Keratinocyte (primary cell): ENCODE data around the gene ARHGAP20. TPM values are rescaled to one million over a fixed set of nuclear protein-coding genes. Genes with fewer than 3 reads are reported as not detected.

Experiments used
- DNase-seq: peaks from one replicate; pipeline ENCODE4 v3.0.0-alpha.2; 2011; ENCODE audit warnings: low read depth, missing footprints, low spot score
- FAIRE-seq: peaks from 2 replicates; lab custom pipeline; 2011; peaks lifted over from hg19 to GRCh38; lab: Jason Lieb, UNC
- H2AFZ ChIP-seq: 2 replicates; pipeline ENCODE4 v1.6.0; 2012; ENCODE audit warnings: low read length, control low read depth, inconsistent platforms; ENCODE audit not compliant: control insufficient read depth
- H3K27ac ChIP-seq: 2 replicates; pipeline ENCODE4 v1.5.1; 2011; ENCODE audit warnings: low read length; ENCODE audit not compliant: control insufficient read depth, insufficient read depth
- H3K27me3 ChIP-seq: 3 replicates; pipeline ENCODE4 v1.6.0; 2011; ENCODE audit warnings: low read length; ENCODE audit not compliant: control insufficient read depth, insufficient read depth; ENCODE audit errors: extremely low read depth
- H3K36me3 ChIP-seq, 2 experiments: 2 replicates in 1 of 2; 3 replicates in 1 of 2; pipeline ENCODE4 v1.5.1; 2011; ENCODE audit warnings: low read length in 2 of 2, mild to moderate bottlenecking in 1 of 2; ENCODE audit not compliant: control insufficient read depth in 2 of 2, insufficient read depth in 2 of 2; ENCODE audit errors: extremely low read depth in 1 of 2
- H3K4me1 ChIP-seq: 3 replicates; pipeline ENCODE4 v1.5.1; 2011; ENCODE audit warnings: low read length; ENCODE audit not compliant: control insufficient read depth, insufficient read depth; ENCODE audit errors: extremely low read depth
- H3K4me2 ChIP-seq: 3 replicates; pipeline ENCODE4 v1.6.0; 2011; ENCODE audit warnings: low read depth, low read length; ENCODE audit not compliant: control insufficient read depth, insufficient read depth; ENCODE audit errors: extremely low read depth
- H3K4me3 ChIP-seq, 3 experiments: fragments of 200-600 bp in 1 of 3; sonication (generic) in 1 of 3; 2 replicates in 2 of 3; 3 replicates in 1 of 3; pipeline ENCODE4 v1.5.1; 2011 to 2016; ENCODE audit warnings: low read length in 3 of 3, mild to moderate bottlenecking in 3 of 3, control low read depth in 2 of 3, inconsistent platforms in 1 of 3, low read depth in 1 of 3, mixed read lengths in 1 of 3, mixed run types in 1 of 3, moderate library complexity in 1 of 3; ENCODE audit not compliant: control insufficient read depth in 2 of 3, insufficient read depth in 2 of 3; ENCODE audit errors: extremely low read depth in 1 of 3
- H3K79me2 ChIP-seq: 2 replicates; pipeline ENCODE4 v1.6.0; 2012; ENCODE audit warnings: low read length; ENCODE audit not compliant: control insufficient read depth, insufficient read depth
- H3K9ac ChIP-seq: 3 replicates; pipeline ENCODE4 v1.6.0; 2011; ENCODE audit warnings: low read length; ENCODE audit not compliant: control insufficient read depth, insufficient read depth; ENCODE audit errors: extremely low read depth
- H3K9me1 ChIP-seq: 3 replicates; pipeline ENCODE4 v1.6.0; 2011; ENCODE audit warnings: low read length; ENCODE audit not compliant: control insufficient read depth, insufficient read depth; ENCODE audit errors: extremely low read depth
- H3K9me3 ChIP-seq: 2 replicates; pipeline ENCODE4 v1.5.1; 2012; ENCODE audit warnings: low read depth, low read length; ENCODE audit not compliant: control insufficient read depth
- H4K20me1 ChIP-seq: 3 replicates; pipeline ENCODE4 v1.6.0; 2011; ENCODE audit warnings: low read length; ENCODE audit not compliant: control insufficient read depth, insufficient read depth; ENCODE audit errors: extremely low read depth
- CTCF ChIP-seq, 3 experiments: IDR thresholded peaks in 1 of 3; conservative IDR thresholded peaks in 1 of 3; optimal IDR thresholded peaks in 1 of 3; 2 replicates in 2 of 3; 3 replicates in 1 of 3; pipeline versions ENCODE3 to v1.5.1; 2011; ENCODE audit warnings: low read length in 3 of 3, mild to moderate bottlenecking in 3 of 3, moderate library complexity in 2 of 3, control low read depth in 1 of 3, inconsistent platforms in 1 of 3; ENCODE audit not compliant: insufficient read depth in 2 of 3; ENCODE audit errors: extremely low read depth in 1 of 3
- EZH2 ChIP-seq: IDR thresholded peaks from one replicate; pipeline ENCODE4 v1.6.1; 2012; ENCODE audit warnings: inconsistent platforms, mild to moderate bottlenecking, low read length, moderate library complexity
- dilution Hi-C: fragments of 300-500 bp; cut with MboI; formaldehyde crosslinking; loops from one replicate; pipeline ENCODE4 v1.7.0; 2020; ENCODE audit warnings: low sequenced_read_pairs; ENCODE audit not compliant: extremely low pct_ligation_motif_present
- polyA plus RNA-seq, 5 experiments: library from polyadenylated mRNA; depleted of rRNA in 3 of 5; stranded (reverse) in 3 of 5; stranded (forward) in 1 of 5; unstranded in 1 of 5; fragments of >200 nt; gene quantifications; 1 replicate in 1 of 5; 2 replicates in 3 of 5; 3 replicates in 1 of 5; pipeline versions ENCODE4 v1.2.1 to v1.2.3, GENCODE V29; 2011 to 2012; ENCODE audit warnings: missing spikeins in 2 of 5, low read depth in 1 of 5, low replicate concordance in 1 of 5

The ARHGAP20 gene
- polyA plus RNA-seq, 1 donor (not counting 4 experiments of a cell fraction or from before 2014, with no cell fraction given) = not detected

GRCh38 chr11:110755941-110756340 is 43.7 kb upstream of the ARHGAP20 start:
- Histone ChIP-seq H3K9ac (no peak overlapping the region), H3K4me1 (no peaks in the 10 kb centered on the region), H4K20me1 (no peaks in the 10 kb centered on the region), H3K4me2 (no peak overlapping the region), H3K9me3 (no peaks in the 10 kb centered on the region), H3K9me1 (no peaks in the 10 kb centered on the region), H3K36me3 (no peaks in the 10 kb centered on the region), H3K27ac (no peak overlapping the region), H2AFZ (no peak overlapping the region), H3K4me3 (no peak overlapping the region), H3K27me3 (no peaks in the 10 kb centered on the region), H3K79me2 (no peaks in the 10 kb centered on the region)
- TF ChIP-seq CTCF (optimal IDR thresholded peaks at IDR 0.05 in 1 of 3, IDR thresholded peaks at IDR 0.05 in 1 of 3, conservative IDR thresholded peaks at IDR 0.05 in 1 of 3; ENCODE audit: extremely low read depth in 1 of 3, insufficient read depth in 2 of 3, low read length in 3 of 3) (no peak), EZH2 (no peak)
- FAIRE-seq (no peak), DNase-seq (no peak)
- dilution Hi-C loops = no loop called here

- no peaks in the 10 kb centered on the region for H4K20me1 ChIP-seq
- H3K36me3 ChIP-seq = no peaks in the 10 kb centered on the region
- no peak overlapping the region for H3K4me2 ChIP-seq
- FAIRE-seq (no peak), DNase-seq (no peak)
- H3K9me3 ChIP-seq = no peaks in the 10 kb centered on the region
- H3K27me3 ChIP-seq = no peaks in the 10 kb centered on the region
- H3K9ac ChIP-seq = no peak overlapping the region
- H2AFZ ChIP-seq = no peak overlapping the region
- no peaks in the 10 kb centered on the region for H3K4me1 ChIP-seq
- no peak overlapping the region for H3K27ac ChIP-seq
- TF ChIP-seq EZH2 (no peak), CTCF (optimal IDR thresholded peaks at IDR 0.05 in 1 of 3, IDR thresholded peaks at IDR 0.05 in 1 of 3, conservative IDR thresholded peaks at IDR 0.05 in 1 of 3; ENCODE audit: extremely low read depth in 1 of 3, insufficient read depth in 2 of 3, low read length in 3 of 3) (no peak)
- H3K79me2 ChIP-seq = no peaks in the 10 kb centered on the region
- no peaks in the 10 kb centered on the region for H3K9me1 ChIP-seq
- no peak overlapping the region for H3K4me3 ChIP-seq
- dilution Hi-C loops = no loop called here
These were observed 40.7 kb upstream of the ARHGAP20 start for GRCh38 chr11:110752890-110753289.
